ENCODE results near the gene TEX47.

DNA sequence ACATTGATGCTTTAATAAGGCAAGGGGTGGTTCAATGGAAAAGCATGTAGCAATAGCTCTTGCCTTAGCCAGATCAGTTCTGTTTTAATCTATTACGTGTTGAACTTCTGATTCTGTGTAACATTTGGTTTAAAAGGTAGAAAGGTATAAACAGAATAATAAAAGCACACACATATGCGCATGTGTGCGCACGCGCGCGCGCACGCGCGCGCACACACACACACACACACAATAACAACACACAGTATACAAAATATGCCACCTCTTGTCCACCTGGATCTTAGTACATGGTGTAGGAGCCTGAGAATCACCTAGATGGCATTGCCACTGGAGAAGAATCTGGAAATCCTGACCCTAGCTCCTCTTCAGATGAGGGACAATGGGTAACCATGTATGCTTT, 49.6 kb upstream of the TEX47 start:
- no peak for TF ChIP-seq RARB (CRISPR knock-in tag; IDR thresholded peaks at IDR 0.05)
- no peak for TF ChIP-seq CSDC2 (CRISPR knock-in tag; IDR thresholded peaks at IDR 0.05)
- no peak for TF ChIP-seq ZFP30 (CRISPR knock-in tag; IDR thresholded peaks at IDR 0.05)
- TF ChIP-seq PPARA (CRISPR knock-in tag; IDR thresholded peaks at IDR 0.05; ENCODE audit: borderline replicate concordance): no peak
- TF ChIP-seq, protein P1, sequence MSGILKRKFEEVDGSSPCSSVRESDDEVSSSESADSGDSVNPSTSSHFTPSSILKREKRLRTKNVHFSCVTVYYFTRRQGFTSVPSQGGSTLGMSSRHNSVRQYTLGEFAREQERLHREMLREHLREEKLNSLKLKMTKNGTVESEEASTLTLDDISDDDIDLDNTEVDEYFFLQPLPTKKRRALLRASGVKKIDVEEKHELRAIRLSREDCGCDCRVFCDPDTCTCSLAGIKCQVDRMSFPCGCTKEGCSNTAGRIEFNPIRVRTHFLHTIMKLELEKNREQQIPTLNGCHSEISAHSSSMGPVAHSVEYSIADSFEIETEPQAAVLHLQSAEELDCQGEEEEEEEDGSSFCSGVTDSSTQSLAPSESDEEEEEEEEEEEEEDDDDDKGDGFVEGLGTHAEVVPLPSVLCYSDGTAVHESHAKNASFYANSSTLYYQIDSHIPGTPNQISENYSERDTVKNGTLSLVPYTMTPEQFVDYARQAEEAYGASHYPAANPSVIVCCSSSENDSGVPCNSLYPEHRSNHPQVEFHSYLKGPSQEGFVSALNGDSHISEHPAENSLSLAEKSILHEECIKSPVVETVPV (CRISPR knock-in tag; IDR thresholded peaks at IDR 0.05): no peak
- no peak for TF ChIP-seq TOX (CRISPR knock-in tag; IDR thresholded peaks at IDR 0.05; ENCODE audit: borderline replicate concordance)
- no peak for TF ChIP-seq PATZ1 (CRISPR knock-in tag; IDR thresholded peaks at IDR 0.05; ENCODE audit: borderline replicate concordance)
- no peak for TF ChIP-seq ZC3H10 (CRISPR knock-in tag; IDR thresholded peaks at IDR 0.05)
- no peak for TF ChIP-seq ZFP3 (CRISPR knock-in tag; IDR thresholded peaks at IDR 0.05)
- no peak for TF ChIP-seq ZNF8 (CRISPR knock-in tag; IDR thresholded peaks at IDR 0.05)
- TF ChIP-seq TCF4 (CRISPR knock-in tag; IDR thresholded peaks at IDR 0.05; ENCODE audit: borderline replicate concordance): no peak
- no peak for TF ChIP-seq CREB5 (CRISPR knock-in tag; IDR thresholded peaks at IDR 0.05; ENCODE audit: low read depth)
- no peak for TF ChIP-seq ZNF565 (CRISPR knock-in tag; conservative IDR thresholded peaks at IDR 0.05; ENCODE audit: low read depth)

Measured in SK-N-SH treated with all-trans-retinoic acid at 6 μM for 48 hours (cell line).